Measurements from ENCODE around the gene SCYL1.

SCYL1 gene

DNA sequence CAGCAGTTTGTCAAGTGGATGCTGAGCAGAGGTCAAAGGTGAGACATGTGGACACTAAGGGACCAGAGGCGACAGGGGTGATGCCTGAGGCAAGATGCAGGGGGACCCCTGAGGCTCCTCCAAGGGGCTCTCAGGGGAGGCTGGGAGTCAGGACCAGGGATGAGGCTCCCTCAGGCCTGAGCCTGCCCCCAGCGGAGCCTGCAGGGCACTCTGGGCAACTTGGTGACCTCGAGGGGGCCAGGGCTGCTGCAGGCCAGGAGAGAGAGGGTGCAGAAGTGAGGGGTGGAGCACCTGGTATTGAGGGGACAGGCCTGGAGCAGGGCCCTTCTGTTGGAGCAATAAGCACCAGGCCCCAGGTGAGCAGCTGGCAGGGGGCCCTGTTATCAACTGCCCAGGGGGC, 57.0 kb downstream of the SCYL1 start:
- DNase-seq (ENCODE audit: low read depth in 2 of 2): no peak

DNA sequence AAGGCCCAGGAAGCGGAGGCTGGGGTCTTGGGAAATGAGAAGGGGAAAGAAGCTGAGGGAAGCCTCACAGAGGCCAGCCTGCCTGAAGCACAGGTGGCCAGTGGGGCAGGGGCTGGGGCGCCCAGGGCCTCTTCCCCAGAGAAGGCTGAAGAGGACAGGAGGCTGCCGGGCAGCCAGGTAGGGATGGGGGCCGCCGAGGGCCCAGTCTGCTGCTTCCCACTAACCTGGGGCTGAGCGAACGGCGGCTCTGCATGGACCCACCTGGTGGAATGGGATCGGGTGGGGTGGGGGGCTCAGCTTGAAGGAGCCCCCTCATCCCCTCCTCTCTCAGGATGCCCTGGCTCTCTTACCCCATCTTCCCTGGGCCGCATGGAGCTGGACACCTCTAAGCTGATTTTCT, 58.7 kb downstream of the SCYL1 start:
- DNase-seq (ENCODE audit: low read depth in 2 of 2): no peak

DNA sequence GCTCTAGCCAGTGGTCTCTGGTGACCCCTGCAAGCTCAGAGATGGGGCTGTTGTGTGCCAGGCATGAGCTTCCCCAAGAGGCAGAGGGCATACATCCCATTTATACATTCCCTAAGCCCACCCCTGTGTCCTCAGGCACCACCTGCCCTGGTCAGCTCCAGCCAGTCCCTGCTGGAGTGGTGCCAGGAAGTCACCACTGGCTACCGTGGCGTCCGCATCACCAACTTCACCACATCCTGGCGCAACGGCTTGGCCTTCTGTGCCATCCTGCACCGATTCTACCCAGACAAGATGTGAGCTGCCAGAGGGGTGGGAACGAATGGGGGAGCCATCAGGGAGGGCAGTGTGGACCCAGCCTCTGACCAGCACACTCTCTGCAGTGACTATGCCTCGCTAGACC, 59.2 kb downstream of the SCYL1 start:
- no peak for DNase-seq (ENCODE audit: low read depth in 2 of 2)

- no peak for DNase-seq (ENCODE audit: low read depth in 2 of 2)
Measured at GRCh38 chr11:65584723-65585171, 59.9 kb downstream of the SCYL1 start.

DNA sequence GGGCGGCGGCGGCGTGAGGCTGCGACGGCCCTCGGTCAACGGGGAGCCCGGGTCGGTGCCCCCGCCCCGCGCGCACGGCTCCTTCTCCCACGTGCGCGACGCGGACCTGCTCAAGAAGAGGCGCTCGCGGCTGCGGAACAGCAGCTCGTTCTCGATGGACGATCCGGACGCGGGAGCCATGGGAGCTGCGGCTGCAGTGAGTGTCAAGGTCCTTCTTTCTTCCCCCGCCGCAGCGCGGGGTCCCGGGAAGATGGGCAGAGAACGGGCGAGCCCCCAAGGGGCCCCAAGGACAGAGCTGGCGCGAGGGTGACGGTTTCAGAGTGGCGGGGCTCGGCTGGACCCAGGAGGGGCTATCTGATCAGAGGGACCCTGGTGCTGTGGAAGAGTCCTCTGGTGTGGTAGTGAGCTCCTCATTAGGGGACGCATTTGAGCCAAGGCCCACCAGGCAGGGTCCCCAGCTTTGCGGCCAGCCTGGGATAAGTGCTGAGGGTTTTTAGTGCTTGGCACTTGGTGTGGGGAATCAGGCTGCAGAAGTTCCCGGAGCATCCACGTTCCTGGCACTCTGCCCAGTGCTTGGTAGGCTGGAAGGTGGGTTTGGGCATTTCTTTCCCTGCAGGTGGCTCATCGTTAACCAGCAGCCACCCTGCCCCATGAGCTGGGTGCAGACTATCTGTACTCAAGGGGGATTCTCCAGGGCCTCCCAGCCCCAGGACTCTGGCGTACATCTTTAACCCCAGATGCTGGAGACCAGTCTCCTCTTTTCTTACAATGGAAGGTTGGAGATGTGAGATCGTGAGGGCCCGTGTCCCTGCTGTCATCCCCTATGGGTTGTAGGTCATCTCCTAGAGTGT, 60.7 kb downstream of the SCYL1 start:
- no peak for DNase-seq (ENCODE audit: low read depth in 2 of 2)

DNA sequence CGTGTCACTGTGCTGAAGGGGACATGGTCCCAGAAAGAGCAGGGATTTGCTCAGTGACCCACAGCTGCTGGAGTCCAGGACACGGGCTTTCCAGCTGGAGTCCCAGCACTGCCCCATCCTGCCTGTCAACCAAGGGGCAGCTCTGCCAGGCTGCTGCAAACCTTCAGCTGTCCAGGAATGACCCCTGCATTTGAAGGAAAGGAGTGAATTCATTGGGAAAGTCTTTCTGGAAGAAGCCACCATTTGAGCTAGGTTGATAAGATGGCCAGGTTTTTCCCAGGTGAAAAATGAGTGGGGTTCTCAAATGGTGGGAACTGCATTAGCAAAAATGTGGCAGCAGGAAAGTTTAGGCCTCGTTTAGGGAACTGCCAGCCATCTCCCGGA, 61.4 kb downstream of the SCYL1 start:
- DNase-seq (ENCODE audit: low read depth in 2 of 2): no peak

DNA sequence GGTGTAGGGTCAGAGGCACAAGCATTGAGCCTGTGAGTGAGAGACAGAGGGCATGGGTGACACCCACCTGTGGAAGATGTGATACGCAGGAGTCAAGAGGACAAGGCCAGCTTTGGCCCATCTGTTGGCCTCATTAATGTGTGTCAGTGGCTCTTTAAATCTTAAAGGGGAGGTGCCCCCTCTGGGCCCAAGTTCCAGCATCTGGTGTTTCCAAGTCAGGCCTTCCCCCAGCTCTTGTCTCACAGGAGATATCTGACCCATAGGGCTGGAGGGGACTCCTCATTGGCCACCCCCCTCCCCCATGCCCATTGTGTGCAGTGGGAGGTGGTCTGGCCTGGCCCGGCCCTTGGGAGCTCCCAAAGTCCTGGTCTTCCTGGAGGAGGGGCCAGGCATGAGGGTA, 61.8 kb downstream of the SCYL1 start:
- no peak for DNase-seq (ENCODE audit: low read depth in 2 of 2)
